GM10847 (cell line): ENCODE data around the gene MFRP.

Experiments
- POLR2A ChIP-seq: IDR thresholded peaks from 2 replicates; pipeline ENCODE4 v1.6.1; 2011; ENCODE audit not compliant: insufficient read length; ENCODE audit errors: extremely low read depth

The MFRP gene

GRCh38 chr11:119375337-119376196, 29.1 kb upstream of the MFRP start:
- no peak for TF ChIP-seq POLR2A

- no peak for TF ChIP-seq POLR2A
These were observed 28.3 kb upstream of the MFRP start for GRCh38 chr11:119374632-119375336.

DNA sequence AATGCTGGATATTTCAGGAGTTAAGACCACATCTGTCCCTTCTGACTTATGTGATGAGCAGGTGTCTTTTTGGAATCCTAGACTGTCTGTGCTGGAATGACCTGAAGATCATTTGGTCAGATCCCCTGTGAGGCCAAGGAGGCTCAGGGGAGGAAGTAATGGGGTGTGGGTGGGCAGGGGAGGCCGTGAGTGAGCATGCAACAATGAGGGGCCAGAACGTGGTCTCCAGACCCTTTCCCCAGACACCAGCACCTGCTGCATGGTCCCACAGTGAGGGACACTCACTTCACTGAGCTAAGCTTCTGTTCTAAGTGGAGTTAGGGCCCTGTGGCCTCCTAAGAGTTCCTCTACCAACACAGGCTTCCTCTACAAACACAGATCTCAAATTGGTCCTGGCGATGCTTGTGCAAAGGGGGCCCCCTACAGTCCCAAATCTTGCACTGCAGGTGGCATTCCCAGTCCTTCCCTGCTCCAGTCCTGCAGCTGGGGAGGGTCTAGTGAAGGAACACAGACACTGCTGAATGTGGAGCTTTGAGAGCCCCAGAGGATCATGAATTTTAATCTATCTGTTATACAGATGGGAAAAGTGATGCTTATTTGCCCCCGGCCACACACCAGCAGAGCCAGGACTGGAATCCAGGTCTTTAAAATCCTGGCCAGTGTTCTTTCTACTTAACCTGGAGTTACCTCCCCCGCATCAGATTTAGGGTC, 27.6 kb upstream of the MFRP start:
- TF ChIP-seq POLR2A, result no peak

DNA sequence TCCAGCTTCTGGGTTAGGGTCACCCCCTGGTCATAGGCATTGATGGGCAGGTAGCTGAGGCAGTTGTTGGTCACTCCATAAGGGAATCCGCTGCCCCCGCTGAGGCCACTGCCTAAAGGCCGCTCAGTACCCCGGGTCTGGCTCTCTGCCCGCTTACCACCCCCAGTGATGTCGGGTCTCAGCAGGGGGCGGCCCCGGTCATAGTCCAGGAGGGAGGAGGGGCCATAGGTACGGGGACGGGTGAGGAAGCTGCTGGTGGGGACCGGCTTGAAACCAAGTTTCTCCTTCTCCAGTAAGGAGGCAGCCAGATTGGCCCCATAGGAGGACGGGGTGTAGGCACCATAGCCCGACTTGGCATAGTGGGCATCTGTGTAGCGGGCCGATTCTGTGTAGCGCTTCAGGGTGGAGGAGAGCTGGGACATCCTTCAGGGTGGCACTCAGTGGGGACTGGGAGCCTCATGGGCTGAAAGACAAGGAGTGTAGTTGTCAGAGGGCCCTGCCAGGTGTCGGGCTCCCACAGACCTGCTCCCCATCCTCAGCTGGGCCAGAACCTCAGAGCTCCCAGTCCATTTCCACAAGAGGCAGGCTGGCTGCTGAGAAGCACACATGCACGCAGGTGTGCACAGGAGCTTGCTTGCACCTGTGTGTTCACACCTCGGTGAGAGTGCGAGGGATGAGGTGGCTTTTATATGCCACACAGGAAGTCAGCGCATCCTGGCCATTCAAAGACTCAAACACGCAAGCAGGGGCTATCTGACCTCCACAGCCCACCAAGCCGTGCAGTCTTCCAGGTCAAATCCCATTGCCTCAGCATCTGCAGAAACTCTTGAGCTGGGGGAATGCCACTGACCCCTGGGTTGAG, 26.8 kb upstream of the MFRP start:
- TF ChIP-seq POLR2A, result no peak

GRCh38 chr11:119372260-119373058, 26.0 kb upstream of the MFRP start:
- no peak for TF ChIP-seq POLR2A

- no peak for TF ChIP-seq POLR2A
These were observed 25.3 kb upstream of the MFRP start for GRCh38 chr11:119371778-119372182.

GRCh38 chr11:119371067-119371601, 24.6 kb upstream of the MFRP start:
- TF ChIP-seq POLR2A, result no peak

DNA sequence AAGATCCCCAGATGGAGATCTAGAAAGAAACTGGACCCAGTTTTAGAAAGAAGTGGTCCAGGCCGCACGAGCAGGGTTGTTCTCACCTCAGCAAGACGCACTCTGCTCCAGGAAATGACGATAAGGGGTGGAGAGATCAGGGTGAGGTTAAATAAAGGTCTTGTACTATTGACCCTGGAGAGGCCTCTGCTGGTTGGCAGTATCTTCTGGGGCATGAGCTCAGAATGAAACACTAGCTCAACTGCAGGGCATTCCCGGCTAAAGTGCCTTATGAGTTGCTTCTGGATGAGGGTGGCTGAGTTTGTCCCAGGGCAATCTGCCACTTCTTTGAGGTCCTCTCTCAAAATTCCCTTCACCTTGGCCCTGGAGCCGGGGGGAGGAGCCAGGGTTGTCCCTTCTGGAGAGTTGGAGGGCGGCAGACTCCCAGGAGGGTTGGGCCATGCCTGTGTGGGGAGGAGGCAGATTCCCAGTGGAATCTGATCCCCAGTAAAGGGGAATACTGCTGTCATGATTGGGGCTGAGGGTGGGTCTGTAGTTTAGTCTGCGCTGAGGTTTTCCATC, 24.1 kb upstream of the MFRP start:
- no peak for TF ChIP-seq POLR2A

DNA sequence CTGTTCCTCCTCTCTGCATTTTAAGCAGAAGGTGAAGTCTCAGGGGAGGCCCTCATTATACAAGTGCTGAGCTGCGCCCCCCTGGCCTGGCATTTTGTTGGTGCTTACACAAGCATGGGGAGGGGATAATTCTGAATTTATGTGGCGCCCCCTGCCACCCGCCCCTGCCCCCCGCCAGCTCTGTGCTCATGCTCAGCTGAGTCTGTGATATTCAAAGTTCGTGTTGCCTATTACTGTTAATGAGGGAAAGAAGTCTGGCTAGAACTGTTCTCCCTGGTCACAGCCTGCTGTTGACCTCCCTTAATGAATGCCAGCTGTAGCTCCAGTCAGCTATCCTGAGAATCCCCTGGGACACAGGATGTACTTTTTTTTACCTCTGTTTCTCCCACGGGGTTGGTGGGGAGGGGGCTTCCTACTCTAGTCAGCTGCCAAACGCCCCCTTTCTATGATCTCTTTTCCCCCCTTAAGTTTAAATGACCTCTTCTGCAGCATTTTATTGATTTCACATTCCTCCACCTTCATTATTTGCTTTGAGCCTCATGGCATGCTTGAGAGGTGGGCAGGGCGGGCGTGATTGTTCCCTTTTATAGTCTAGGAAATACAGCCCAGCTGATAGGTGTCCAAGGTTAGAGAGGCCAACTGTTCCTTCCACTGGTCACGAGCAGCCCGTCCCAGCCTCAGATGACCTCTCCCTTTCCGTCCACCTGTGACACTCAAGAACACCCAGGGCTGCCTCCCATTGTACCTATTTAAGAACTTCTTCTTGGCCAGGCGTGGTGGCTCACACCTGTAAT, 22.8 kb upstream of the MFRP start:
- TF ChIP-seq POLR2A, result no peak

GRCh38 chr11:119368121-119369034, 21.9 kb upstream of the MFRP start:
- TF ChIP-seq POLR2A, result no peak

- no peak for TF ChIP-seq POLR2A
These were observed 21.2 kb upstream of the MFRP start for GRCh38 chr11:119367661-119368120.

- TF ChIP-seq POLR2A, result no peak
These were observed 20.4 kb upstream of the MFRP start for GRCh38 chr11:119366690-119367620.
